Upper lobe of left lung (tissue), 4 donors: ENCODE data around the gene SND1.

Experiments
- CTCF ChIP-seq, 6 experiments: fragments of 450-650 bp in 4 of 6; fragments of 200-600 bp in 2 of 6; sonication (generic) in 2 of 6; IDR thresholded peaks; one replicate each; pipeline ENCODE4 v1.5.1; 2016 to 2019; ENCODE audit warnings: antibody characterized with exemption in 6 of 6
- POLR2A ChIP-seq, 4 donors: fragments of 450-650 bp; IDR thresholded peaks; one replicate each; pipeline ENCODE4 v1.5.1; 2016 to 2017; ENCODE audit warnings: antibody characterized with exemption in 4 of 4, mild to moderate bottlenecking in 2 of 4
- POLR2AphosphoS5 ChIP-seq, 2 donors: sonication (generic); formaldehyde crosslinking; IDR thresholded peaks; one replicate each; pipeline ENCODE4 v1.5.1; 2017; ENCODE audit warnings: antibody characterized with exemption in 2 of 2

- TF ChIP-seq POLR2A (IDR thresholded peaks at IDR 0.05) (no peak), CTCF (IDR thresholded peaks at IDR 0.05) (no peak), POLR2AphosphoS5 (IDR thresholded peaks at IDR 0.05) (no peak)
Measured at GRCh38 chr7:127937066-127937680, 285.2 kb downstream of the SND1 start.
